ENCODE data around the gene SHANK2. TPM values are rescaled to one million over a fixed set of nuclear protein-coding genes. Genes with fewer than 3 reads are reported as not detected.
A peak's percentile ranks its signal among the peaks of the same experiment; 100 is the strongest.

SHANK2 gene
- total and polyA plus RNA-seq, 7 donors, result 3.5 to 43.8 (median 8.0) TPM

GRCh38 chr11:71263386-71263785, 11.0 kb upstream of the SHANK2 start:
- no peak overlapping the region for H3K27ac ChIP-seq
- peaks cover 0 to 1% (median 0%) of the 10 kb centered on the region in 4 donors for H3K9me3 ChIP-seq
- no peaks in the 10 kb centered on the region for H3K27me3 ChIP-seq
- peaks cover 0 to 12% (median 3%) of the 10 kb centered on the region in 4 donors for H3K4me1 ChIP-seq
- H3K4me3 ChIP-seq, result no peak overlapping the region
- 63 to 73% methylated on average over 4 of the region's 4 CpGs for WGBS, 2 donors
- TF ChIP-seq POLR2A (IDR thresholded peaks at IDR 0.05) (no peak), POLR2AphosphoS5 (IDR thresholded peaks at IDR 0.05) (no peak), CTCF (IDR thresholded peaks at IDR 0.05) (no peak), EP300 (IDR thresholded peaks at IDR 0.05) (no peak)
- no peaks in the 10 kb centered on the region for H3K36me3 ChIP-seq
- intact Hi-C loops (cut with DNase I), result no loop called here
- DNase-seq, result no peak

- H3K4me1 ChIP-seq, result peaks cover 0 to 24% (median 22%) of the 10 kb centered on the region in 4 donors
- peaks cover 21 to 27% (median 24%) of the 10 kb centered on the region in 3 donors for H3K27me3 ChIP-seq
- TF ChIP-seq CTCF (IDR thresholded peaks at IDR 0.05) (no peak), EP300 (IDR thresholded peaks at IDR 0.05) (no peak), POLR2AphosphoS5 (IDR thresholded peaks at IDR 0.05) (no peak), POLR2A (IDR thresholded peaks at IDR 0.05) (no peak)
- H3K27ac ChIP-seq, result no peak overlapping the region
- H3K4me3 ChIP-seq, result no peak overlapping the region
- WGBS, 2 donors, result 65 to 71% methylated on average over 11 of the region's 11 CpGs
- H3K9me3 ChIP-seq, result peaks cover 0 to 7% (median 0%) of the 10 kb centered on the region in 4 donors
- DNase-seq, result peak; percentile 22
- H3K36me3 ChIP-seq, result no peaks in the 10 kb centered on the region
- intact Hi-C loops (cut with DNase I), result no loop called here
These were observed 3.6 kb upstream of the SHANK2 start for GRCh38 chr11:71255800-71256479.

- WGBS, 2 donors, result 38 to 64% methylated on average over 5 of the region's 5 CpGs
- Histone ChIP-seq H3K36me3 (no peaks in the 10 kb centered on the region), H3K4me1 (peaks cover 0 to 26% (median 24%) of the 10 kb centered on the region in 4 donors), H3K4me3 (no peak overlapping the region), H3K9me3 (peaks cover 0 to 7% (median 0%) of the 10 kb centered on the region in 4 donors), H3K27me3 (peaks cover 27 to 34% (median 30%) of the 10 kb centered on the region in 3 donors), H3K27ac (no peak overlapping the region)
- no peak for DNase-seq
- intact Hi-C loops (cut with DNase I), result no loop called here
- no peak for TF ChIP-seq EP300 (IDR thresholded peaks at IDR 0.05)
- TF ChIP-seq POLR2AphosphoS5 (IDR thresholded peaks at IDR 0.05), result no peak
- TF ChIP-seq CTCF (IDR thresholded peaks at IDR 0.05), result no peak
- TF ChIP-seq POLR2A (IDR thresholded peaks at IDR 0.05), result no peak
These were observed 2.9 kb upstream of the SHANK2 start for GRCh38 chr11:71255323-71255722.

- intact Hi-C loops (cut with DNase I), result no loop called here
- Histone ChIP-seq H3K9me3 (peaks cover 0 to 7% (median 0%) of the 10 kb centered on the region in 4 donors), H3K27ac (no peak overlapping the region), H3K36me3 (no peaks in the 10 kb centered on the region), H3K4me1 (peaks cover 0 to 26% (median 24%) of the 10 kb centered on the region in 4 donors), H3K27me3 (peaks cover 29 to 49% (median 45%) of the 10 kb centered on the region in 3 donors), H3K4me3 (no peak overlapping the region)
- 37 to 52% methylated on average over 5 of the region's 5 CpGs for WGBS, 2 donors
- no peak for DNase-seq
- no peak for TF ChIP-seq EP300 (IDR thresholded peaks at IDR 0.05)
- no peak for TF ChIP-seq POLR2A (IDR thresholded peaks at IDR 0.05)
- no peak for TF ChIP-seq POLR2AphosphoS5 (IDR thresholded peaks at IDR 0.05)
- no peak for TF ChIP-seq CTCF (IDR thresholded peaks at IDR 0.05)
These were observed 1.4 kb upstream of the SHANK2 start for GRCh38 chr11:71253794-71254193.

Data from sigmoid colon (tissue), 7 donors.